Measurements from ENCODE around the gene TRAF3. TPM values are rescaled to one million over a fixed set of nuclear protein-coding genes. Genes with fewer than 3 reads are reported as not detected.
"Not testable (repeated sequence)": the region's sequence is repeated elsewhere in the genome, so short reads cannot be mapped to it uniquely, and the experiment has no call there.

Gene TRAF3
- total RNA-seq, 1 donor from 2014 or later: 16.7 TPM

DNA sequence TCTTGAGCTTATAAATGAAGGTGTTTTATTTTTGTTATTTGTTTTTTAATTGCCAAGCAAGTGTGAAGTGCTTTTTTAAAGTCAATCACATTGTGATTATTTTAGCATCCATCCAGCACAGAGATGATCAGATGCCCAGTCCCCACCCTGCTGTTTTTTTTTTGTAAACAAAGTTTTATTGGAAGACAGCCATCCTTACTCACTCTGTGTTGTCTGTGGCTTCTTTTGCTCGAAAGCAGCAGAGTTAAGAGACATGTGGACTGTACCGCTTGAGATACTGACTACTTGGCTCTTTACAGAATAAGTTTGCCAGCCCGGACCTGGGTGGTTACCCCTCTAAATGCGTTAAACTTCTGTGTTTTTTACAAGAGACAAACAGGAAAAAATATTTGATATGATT lies 114.3 kb downstream of the TRAF3 start:
- no peaks in the 10 kb centered on the region for H3K27me3 Mint-ChIP-seq (ENCODE audit: unreplicated experiment)
- peaks cover 10% of the 10 kb centered on the region for H3K4me1 Mint-ChIP-seq (ENCODE audit: low read depth, unreplicated experiment)
- TF ChIP-seq, protein P1, sequence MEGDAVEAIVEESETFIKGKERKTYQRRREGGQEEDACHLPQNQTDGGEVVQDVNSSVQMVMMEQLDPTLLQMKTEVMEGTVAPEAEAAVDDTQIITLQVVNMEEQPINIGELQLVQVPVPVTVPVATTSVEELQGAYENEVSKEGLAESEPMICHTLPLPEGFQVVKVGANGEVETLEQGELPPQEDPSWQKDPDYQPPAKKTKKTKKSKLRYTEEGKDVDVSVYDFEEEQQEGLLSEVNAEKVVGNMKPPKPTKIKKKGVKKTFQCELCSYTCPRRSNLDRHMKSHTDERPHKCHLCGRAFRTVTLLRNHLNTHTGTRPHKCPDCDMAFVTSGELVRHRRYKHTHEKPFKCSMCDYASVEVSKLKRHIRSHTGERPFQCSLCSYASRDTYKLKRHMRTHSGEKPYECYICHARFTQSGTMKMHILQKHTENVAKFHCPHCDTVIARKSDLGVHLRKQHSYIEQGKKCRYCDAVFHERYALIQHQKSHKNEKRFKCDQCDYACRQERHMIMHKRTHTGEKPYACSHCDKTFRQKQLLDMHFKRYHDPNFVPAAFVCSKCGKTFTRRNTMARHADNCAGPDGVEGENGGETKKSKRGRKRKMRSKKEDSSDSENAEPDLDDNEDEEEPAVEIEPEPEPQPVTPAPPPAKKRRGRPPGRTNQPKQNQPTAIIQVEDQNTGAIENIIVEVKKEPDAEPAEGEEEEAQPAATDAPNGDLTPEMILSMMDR (IDR thresholded peaks at IDR 0.05; ENCODE audit: partially characterized antibody, unreplicated experiment): no peak
- H3K27ac Mint-ChIP-seq (ENCODE audit: unreplicated experiment): no peak overlapping the region
- peaks cover 2% of the 10 kb centered on the region for H3K9me3 Mint-ChIP-seq (ENCODE audit: unreplicated experiment)
- no peaks in the 10 kb centered on the region for H3K36me3 Mint-ChIP-seq (ENCODE audit: unreplicated experiment)
- no peak overlapping the region for H3K4me3 Mint-ChIP-seq (ENCODE audit: unreplicated experiment)
- no peak for DNase-seq

DNA sequence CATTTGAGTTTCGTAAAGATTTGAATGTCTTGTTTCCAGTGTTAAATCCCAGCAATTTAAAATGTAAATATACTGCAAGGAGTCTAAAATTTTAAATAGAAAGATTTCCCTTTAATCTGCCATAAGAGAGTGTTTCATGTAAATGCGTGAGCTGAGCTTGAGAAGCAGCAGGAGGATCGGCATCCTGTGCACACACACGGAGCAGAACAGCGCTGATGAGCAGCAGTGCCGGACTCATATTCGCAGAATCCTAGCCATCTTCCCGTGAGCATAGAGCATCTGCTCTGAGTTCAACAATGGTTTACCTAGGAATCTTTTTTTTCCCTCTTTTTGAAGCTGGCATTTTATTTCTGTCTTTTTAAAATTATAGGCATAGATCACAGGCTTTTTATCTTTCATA lies 115.4 kb downstream of the TRAF3 start:
- H3K27ac Mint-ChIP-seq (ENCODE audit: unreplicated experiment): peak overlapping the region; percentile 53
- no peaks in the 10 kb centered on the region for H3K36me3 Mint-ChIP-seq (ENCODE audit: unreplicated experiment)
- TF ChIP-seq, protein P1 (IDR thresholded peaks at IDR 0.05; ENCODE audit: partially characterized antibody, unreplicated experiment): no peak
- H3K4me3 Mint-ChIP-seq (ENCODE audit: unreplicated experiment): no peak overlapping the region
- H3K4me1 Mint-ChIP-seq (ENCODE audit: low read depth, unreplicated experiment): peaks cover 14% of the 10 kb centered on the region
- H3K9me3 Mint-ChIP-seq (ENCODE audit: unreplicated experiment): peaks cover 2% of the 10 kb centered on the region
- H3K27me3 Mint-ChIP-seq (ENCODE audit: unreplicated experiment): no peaks in the 10 kb centered on the region
- no peak for DNase-seq

DNA sequence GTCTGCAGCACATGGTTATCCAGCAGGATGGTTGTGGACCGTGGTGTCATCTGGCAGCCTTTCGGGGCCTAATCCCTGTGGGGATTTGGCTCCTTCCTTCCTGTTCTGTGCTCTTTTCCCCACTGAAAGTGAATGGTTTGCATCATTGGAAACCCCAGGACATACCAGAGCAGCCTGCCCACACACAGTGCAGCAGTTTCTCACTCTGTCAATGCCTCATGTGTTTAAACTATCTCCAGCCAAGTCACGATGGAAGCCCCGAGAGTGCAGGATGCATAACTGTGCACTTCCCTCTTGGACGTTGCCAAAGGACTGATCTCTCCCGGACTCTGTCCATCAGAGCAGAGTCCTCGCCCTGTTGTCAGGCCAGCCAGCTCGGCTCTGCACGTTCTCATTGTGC lies 116.2 kb downstream of the TRAF3 start:
- H3K9me3 Mint-ChIP-seq (ENCODE audit: unreplicated experiment): peaks cover 2% of the 10 kb centered on the region
- no peaks in the 10 kb centered on the region for H3K36me3 Mint-ChIP-seq (ENCODE audit: unreplicated experiment)
- TF ChIP-seq, protein P1 (IDR thresholded peaks at IDR 0.05; ENCODE audit: partially characterized antibody, unreplicated experiment): no peak
- DNase-seq: no peak
- H3K27me3 Mint-ChIP-seq (ENCODE audit: unreplicated experiment): no peaks in the 10 kb centered on the region
- H3K4me1 Mint-ChIP-seq (ENCODE audit: low read depth, unreplicated experiment): peaks cover 18% of the 10 kb centered on the region
- no peak overlapping the region for H3K4me3 Mint-ChIP-seq (ENCODE audit: unreplicated experiment)
- peak overlapping the region; percentile 5 for H3K27ac Mint-ChIP-seq (ENCODE audit: unreplicated experiment)

DNA sequence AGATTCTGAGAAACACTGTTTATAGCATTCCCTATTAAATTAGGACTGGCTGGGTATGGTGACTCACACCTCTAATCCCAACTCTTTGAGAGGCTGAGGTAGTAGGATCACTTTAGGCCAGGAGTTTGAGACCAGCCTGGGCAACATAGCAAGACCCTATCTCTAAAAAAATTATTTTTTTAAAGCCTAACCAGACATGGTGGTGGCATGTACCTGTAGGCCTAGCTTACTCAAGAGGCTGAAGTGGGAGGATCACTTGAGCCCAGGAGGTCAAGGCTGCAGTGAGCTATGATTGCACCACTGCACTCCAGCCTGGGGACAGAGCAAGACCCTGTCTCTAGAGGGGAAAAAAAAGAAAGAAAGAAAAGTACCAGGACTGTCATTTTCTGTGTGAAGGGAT lies 119.5 kb downstream of the TRAF3 start:
- peaks cover 16% of the 10 kb centered on the region for H3K4me1 Mint-ChIP-seq (ENCODE audit: low read depth, unreplicated experiment)
- H3K27ac Mint-ChIP-seq (ENCODE audit: unreplicated experiment); DNase-seq; H3K36me3 Mint-ChIP-seq (ENCODE audit: unreplicated experiment); H3K27me3 Mint-ChIP-seq (ENCODE audit: unreplicated experiment); H3K9me3 Mint-ChIP-seq (ENCODE audit: unreplicated experiment); H3K4me3 Mint-ChIP-seq (ENCODE audit: unreplicated experiment): not testable (repeated sequence)

DNA sequence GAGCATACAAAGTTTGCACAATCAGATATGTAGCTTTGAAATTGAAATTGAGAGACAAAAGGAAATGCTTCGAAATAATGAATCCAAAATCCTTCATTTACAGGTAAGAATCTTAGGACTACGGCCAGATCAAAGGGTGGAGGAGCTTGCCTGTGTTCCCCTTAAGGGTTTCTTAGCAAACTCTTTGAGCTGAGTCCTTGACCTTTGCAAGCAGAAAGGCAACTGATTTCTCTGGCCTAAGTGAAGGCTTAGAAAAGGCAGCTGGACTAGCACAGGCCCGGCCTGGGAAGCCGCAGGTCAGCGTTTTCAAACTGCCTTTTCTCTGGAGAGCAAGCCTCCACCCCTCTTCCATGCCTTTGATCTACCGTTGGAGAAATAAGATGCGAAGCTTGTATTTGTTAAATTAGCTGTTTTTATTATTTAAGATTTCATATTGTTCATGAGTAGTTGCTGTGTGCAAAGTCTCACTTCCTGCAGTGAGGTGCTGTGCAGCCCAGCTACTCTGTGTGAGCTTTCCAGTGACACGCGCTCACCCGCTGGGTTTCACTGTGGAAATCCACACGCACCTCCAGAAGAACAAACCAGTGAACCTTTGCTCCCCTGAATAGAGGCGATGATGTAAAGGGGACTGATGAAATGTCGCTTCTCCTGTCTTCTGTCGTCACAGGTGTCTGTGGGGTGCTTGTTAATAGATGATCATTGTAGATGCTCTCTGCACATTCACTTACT lies 120.2 kb downstream of the TRAF3 start:
- Mint-ChIP-seq H3K4me1 (ENCODE audit: low read depth, unreplicated experiment) (peaks cover 18% of the 10 kb centered on the region), H3K9me3 (ENCODE audit: unreplicated experiment) (peaks cover 5% of the 10 kb centered on the region), H3K27me3 (ENCODE audit: unreplicated experiment) (peaks cover 3% of the 10 kb centered on the region), H3K27ac (ENCODE audit: unreplicated experiment) (peak overlapping the region; percentile 63), H3K4me3 (ENCODE audit: unreplicated experiment) (no peak overlapping the region), H3K36me3 (ENCODE audit: unreplicated experiment) (no peaks in the 10 kb centered on the region)
- no peak for DNase-seq
- TF ChIP-seq, protein P1 (IDR thresholded peaks at IDR 0.05; ENCODE audit: partially characterized antibody, unreplicated experiment): no peak
